GM12872 (cell line): ENCODE measurements around the gene KRTAP4-3.
"Not testable (repeated sequence)": the region's sequence is repeated elsewhere in the genome, so short reads cannot be mapped to it uniquely, and the experiment has no call there.

Experiments
- TF ChIP-seq, protein P1 (sequence below): IDR thresholded peaks from 3 replicates; pipeline ENCODE4 v1.5.1; 2011; ENCODE audit warnings: low read depth, mild to moderate bottlenecking, low read length, moderate library complexity; ENCODE audit not compliant: insufficient read depth

KRTAP4-3 gene

DNA sequence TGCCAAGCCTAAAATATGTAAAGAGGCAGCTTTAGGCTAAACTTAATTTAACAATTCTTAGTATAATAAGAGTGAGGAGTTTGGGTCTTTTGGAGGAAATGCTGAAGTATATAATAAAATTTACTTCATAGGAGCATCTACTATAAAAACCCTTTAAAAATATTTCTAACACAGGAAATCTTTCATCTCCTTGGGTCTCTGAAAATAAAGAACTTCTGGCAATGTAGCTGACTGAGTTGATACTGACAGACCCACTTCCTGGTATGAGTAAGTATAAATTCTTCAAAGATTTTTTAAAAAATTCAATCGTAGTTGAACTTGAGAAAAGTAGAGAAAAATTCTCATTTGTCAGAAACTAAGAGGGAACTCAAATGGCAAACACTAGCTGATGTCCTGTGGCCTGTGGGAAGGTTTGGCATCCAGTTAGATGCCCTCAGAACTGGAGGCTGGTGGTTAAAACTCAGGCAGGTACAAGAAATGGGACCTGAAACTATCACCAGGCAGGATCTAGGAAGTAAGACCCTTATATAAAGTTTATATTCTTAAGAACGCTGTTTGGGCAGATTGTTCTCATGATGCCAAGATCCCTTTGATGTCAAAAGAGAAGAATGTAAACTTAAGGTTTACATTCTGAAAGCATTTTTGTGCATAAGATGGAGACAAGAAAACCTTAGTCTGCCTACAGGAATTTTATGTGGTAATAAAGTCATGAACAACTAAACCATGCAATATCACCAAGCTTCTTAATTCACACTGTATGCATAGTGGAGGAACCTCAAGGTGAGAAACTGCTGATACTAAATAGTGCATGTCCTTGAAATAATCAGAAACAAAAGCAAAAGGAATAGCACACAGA, 33.9 kb downstream of the KRTAP4-3 start:
- TF ChIP-seq, protein P1, sequence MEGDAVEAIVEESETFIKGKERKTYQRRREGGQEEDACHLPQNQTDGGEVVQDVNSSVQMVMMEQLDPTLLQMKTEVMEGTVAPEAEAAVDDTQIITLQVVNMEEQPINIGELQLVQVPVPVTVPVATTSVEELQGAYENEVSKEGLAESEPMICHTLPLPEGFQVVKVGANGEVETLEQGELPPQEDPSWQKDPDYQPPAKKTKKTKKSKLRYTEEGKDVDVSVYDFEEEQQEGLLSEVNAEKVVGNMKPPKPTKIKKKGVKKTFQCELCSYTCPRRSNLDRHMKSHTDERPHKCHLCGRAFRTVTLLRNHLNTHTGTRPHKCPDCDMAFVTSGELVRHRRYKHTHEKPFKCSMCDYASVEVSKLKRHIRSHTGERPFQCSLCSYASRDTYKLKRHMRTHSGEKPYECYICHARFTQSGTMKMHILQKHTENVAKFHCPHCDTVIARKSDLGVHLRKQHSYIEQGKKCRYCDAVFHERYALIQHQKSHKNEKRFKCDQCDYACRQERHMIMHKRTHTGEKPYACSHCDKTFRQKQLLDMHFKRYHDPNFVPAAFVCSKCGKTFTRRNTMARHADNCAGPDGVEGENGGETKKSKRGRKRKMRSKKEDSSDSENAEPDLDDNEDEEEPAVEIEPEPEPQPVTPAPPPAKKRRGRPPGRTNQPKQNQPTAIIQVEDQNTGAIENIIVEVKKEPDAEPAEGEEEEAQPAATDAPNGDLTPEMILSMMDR, result no peak

DNA sequence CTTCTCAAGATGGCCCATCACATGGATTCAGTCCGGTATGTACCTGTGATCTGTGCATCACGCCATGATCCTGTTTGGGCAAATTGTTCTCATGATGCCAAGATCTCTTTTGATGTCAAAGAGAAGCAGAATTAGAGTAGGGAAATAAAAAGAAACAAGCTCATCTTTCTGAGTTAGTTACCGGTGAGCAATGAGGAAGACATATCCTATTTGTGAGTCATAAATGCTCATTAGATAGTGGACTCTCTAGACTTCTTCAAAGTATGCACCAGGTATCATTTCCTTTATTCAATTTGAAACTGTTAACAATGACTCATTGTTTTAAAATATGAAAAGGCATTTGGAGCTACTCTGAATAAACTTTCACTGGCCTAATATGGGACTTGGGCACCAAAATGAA, 36.0 kb downstream of the KRTAP4-3 start:
- TF ChIP-seq, protein P1, result no peak

DNA sequence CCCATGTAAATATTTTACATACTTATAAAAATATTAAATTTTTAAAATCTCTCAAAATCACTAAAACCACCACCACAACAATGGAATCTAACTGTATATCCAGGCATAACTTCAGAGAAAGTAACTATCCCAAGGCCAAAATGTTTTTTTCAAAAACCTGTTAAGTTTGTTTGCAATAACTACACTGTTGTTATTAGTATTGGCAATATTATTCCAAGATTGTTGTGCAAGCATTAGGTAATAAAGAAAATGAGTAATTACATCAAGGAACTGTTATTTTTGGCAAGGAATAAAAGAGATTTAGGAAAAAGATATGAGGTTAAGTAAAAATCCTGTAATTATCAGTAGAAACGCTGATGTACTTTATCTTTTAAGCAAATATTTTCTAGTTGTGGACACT, 40.6 kb downstream of the KRTAP4-3 start:
- TF ChIP-seq, protein P1, result no peak

DNA sequence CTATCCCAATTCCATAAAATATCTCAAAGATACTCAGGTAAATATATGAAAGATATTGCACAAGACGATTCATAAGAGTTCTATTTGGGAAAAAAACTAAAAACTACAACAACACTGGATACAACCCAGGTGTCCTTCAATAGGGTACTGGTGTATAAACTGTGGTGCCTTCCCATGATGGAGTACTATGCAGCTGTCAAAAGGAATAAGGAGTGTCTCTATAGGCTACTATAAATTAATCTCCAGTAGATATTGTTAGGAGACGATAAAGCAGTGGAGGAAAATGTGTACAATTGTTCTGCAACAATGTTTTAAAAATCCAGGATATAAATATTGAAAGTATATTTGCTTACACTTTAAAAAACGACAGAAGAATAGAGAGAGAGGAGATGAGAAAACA, 41.6 kb downstream of the KRTAP4-3 start:
- TF ChIP-seq, protein P1, result no peak

DNA sequence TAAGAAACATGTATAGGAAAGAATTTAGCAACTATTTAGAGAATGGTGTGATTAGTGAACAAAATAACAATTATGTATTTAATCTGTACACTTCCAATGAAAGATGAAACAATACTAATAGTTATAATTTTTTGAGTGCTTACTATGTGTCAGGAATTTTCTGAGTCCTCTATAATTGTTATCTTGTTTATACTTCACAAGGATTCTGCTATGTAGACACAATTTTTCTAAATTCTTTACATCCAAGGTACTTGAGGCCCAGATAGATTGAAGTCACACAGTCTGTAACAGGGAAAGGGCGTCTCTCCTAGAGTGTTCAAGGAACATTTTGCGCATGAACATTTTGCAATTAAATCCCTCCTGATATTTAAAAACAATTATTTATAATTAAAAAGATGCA, 43.0 kb downstream of the KRTAP4-3 start:
- TF ChIP-seq, protein P1, result no peak

DNA sequence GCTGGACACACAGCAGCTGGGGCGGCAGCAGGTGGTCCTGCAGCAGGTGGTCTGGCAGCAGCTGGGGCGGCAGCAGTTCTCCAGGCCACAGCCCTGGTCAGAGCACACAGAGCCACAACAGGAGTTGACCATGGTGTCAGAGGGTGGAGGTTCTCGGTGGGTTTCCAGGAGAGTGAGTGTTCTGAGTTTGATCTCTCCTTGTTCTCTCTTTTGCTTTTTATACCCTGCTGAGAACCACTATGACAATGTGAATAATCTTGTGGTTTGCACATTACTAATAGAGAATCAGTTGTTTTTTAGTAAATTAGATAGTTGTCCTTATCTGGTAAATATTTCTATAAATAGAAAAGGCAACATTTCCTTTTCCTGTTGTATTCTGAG, 44.0 kb downstream of the KRTAP4-3 start, which contains the start of gene KRTAP4-12:
KRTAP4-12 (minus strand) TSS at position 192 of the 381 bp plus-strand sequence; CDS start at position 132, 60 bp downstream.
- TF ChIP-seq, protein P1, result not testable (repeated sequence)

DNA sequence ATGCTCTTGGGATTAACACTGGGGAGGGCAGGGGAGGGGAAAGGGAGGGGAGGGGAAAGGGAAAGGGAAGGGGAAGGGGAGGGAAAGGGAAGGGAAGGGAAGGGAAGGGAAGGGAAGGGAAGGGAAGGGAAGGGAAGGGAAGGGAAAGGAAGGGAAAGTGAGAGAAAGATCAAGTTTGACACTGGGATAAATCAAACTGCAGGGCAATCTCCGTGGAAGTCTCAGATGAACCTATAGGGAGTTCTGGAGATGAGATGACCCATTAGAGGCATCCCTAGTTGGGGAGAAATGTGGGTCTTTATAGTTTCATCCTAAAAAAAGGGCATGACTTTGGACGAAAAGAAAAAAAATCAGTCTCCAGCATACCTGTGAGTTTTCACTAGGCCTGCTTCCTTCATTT, 46.3 kb downstream of the KRTAP4-3 start:
- TF ChIP-seq, protein P1, result no peak
